ENCODE results near the gene RAPGEF5.
"Not testable (repeated sequence)": the region's sequence is repeated elsewhere in the genome, so short reads cannot be mapped to it uniquely, and the experiment has no call there.

RAPGEF5 gene

DNA sequence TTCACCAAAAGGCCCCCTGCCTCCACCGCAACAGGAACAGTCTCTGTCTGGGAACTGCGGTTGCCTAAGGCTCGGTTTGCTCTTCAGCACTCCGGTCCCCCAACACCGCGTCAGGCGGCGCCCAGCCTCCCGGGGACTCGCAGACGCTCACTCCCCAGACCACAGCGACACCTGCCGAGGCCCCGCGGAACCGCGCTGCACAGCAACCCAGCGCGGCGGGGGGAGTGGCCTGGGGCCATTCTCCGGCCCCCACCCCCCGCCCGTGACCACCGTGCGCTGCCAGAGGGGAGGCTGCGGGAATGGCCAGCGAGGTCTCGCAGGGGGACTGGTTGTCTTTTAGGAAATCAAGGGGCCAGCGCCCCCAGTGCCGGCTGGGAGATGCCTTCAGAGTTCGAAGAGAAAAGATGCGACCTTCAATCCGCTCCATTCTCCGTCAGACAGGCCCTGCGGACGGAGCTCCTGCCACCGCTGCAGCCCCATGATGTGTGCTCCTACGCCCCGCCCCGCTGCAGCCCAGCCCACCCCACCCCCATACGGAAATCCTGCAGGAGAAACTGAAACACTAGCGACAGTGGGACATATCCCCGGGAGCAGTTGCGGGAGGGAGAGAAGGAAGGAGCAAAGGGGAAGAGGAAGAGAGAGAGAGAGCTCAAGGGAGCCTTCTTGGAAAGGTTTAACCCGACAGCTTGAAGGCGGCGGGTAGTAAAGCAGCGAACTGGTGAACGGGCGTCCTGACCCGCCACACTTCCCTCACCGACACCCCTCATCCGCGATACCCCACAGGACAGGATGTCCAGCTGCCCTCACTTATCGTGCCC lies 273.9 kb downstream of the RAPGEF5 start:
- peak; percentile 83 for DNase-seq (ENCODE audit: low spot score)

DNA sequence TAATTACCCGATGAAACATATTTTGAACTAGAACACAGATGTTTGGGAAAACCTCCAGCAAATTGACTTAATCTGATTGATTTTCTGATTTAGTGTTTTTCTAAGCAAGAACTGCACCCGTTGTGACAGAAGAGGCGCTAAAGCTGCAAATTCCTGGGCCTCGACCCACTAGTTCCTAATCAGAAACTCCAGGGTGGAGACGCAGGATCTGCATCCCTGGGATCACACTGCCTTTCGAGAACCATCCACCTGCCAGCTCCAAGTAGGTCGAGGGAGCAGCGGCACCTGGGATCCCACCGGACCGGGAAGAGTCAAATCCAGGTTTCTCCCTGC lies 274.4 kb downstream of the RAPGEF5 start:
- DNase-seq (ENCODE audit: low spot score): no peak

DNA sequence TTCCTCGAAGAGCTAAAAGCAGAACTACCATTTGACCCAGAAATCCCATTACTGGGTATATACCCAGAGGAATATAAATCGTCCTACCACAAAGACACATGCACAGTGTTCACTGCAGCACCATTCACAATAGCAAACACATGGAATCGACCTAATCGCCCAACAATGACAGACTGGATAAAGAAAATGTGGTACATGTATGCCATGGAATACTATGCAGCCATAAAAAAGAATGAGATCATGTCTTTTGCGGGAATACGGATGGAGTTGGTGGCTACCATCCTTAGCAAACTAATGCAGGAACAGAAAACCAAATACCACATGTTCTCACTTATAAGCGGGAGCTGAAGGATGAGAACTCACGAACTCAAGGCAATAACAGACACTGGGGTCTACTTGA lies 276.7 kb downstream of the RAPGEF5 start:
- DNase-seq (ENCODE audit: low spot score): not testable (repeated sequence)

DNA sequence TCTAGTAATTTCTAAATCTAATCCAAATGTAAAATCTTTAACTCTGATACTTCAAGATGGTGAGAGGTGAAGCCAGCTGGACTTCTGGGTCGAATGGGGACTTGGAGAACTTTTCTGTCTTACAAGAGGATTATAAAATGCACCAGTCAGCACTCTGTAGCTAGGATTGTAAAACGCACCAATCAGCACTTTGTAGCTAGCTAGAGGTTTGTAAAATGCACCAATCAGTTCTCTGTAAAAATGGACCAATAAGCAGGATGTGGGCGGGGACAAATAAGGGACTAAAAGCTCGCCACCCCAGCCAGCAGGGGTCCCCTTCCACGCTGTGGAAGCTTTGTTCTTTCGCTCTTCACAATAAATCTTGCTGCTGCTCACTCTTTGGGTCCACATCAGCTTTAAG lies 278.1 kb downstream of the RAPGEF5 start:
- DNase-seq (ENCODE audit: low spot score): not testable (repeated sequence)

DNA sequence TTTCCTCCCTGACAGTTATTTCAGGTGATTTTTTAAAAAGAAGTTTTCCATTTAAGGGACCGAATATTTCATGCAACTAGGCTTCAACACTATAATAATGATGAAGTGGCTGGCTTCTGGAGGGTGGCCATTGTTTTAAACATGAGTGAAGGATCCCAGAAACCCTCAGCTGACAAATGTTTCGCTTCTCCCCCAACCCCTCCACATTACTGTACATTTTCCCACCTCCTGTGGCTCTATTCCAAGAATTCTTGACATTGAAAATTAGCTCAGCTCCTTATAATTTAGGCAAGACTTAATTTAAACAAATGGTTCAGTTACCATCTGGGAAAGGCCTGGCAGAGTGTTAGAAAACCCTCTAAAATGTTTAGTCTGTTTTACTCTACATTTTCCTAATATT lies 281.4 kb downstream of the RAPGEF5 start:
- no peak for DNase-seq (ENCODE audit: low spot score)

DNA sequence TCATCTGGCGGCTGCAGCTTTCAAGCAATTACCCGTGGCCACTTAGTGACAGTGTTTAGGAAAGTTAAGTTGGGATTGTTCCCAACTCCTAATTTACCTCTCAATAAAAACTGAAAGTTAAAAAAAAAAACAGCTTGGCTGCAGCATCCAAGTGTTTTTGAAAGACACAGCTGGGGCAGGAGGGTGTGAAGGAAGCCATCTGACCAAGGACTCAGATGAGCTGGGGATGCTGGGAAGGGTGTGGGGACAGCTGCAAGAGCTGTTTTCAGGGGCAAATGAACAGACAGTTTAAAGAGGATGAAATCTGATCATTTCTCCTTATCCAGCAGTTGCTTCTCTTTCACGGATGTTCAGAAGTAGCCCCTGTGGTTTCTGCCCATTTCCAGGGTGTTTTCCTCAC lies 282.1 kb downstream of the RAPGEF5 start:
- no peak for DNase-seq (ENCODE audit: low spot score)
